ENCODE measurements around the gene CHID1.

The CHID1 gene

DNA sequence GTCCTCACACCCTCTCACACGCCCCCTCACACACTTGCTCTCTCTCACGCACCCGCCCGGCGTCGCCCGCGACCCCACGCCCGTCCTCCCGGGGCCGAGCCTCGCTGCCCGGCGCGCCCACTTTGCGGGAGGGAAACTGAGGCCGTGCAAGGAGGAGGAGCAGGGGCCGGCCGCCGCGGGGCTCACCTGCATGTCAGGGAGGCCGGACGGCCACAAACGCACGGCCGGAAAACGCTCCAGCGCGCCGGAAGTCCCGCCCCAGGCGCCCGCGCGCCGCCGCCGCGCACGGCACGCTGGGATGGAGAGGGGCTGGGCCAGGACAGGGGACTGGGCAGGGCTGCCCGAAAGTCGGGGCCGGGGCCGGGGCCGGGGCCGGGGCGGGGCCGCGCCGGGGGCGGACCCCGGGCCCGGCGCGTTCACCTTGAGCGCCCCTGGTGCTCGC, at the start of gene CHID1:
TSS of gene CHID1 (minus strand) at position 222 of the 442 bp plus-strand sequence. CDS start 5,994 bp downstream, outside the sequence.
- peak; percentile 74 for DNase-seq (ENCODE audit: low read depth)

- DNase-seq (ENCODE audit: low read depth): no peak
Observed at GRCh38 chr11:959608-960007, 49.0 kb upstream of the CHID1 start.

GRCh38 chr11:959027-959426, 48.4 kb upstream of the CHID1 start:
- DNase-seq (ENCODE audit: low read depth): no peak

- DNase-seq (ENCODE audit: low read depth): no peak
Observed at GRCh38 chr11:958101-958500, 47.5 kb upstream of the CHID1 start.

DNA sequence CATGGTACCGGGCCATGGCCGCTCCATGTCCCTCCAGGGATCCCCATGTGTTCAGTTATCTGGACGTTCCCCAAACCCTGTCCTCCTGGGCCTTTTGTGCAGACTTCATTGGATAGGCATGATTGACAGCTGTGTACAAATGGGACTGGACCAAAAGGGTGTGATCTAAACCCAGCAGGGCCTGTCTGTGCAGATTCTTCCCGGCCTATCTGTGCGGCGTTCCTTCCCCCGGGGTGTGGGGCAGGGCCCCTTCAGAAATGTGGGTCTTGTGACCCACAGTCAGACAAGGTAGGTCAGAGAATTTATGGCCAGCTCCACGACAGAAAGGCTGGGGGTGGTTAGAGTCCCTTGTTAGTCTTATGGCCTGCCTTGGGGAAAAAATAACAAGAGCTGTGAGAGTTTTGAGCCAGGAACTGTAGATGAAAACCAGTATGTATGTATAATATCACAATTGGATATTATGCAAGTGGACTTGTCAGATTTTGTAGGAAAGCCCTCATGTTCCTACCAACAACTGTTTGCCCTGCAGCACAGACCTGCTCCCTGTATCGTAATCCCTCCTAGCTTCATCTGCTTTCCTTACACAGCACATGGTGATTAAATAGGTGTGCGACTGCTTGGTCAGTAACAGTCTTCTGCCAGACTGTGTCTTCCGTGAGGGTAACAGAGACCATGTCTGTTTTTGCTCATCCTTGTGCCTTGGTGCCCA, 46.8 kb upstream of the CHID1 start:
- no peak for DNase-seq (ENCODE audit: low read depth)

- DNase-seq (ENCODE audit: low read depth): no peak
Observed at GRCh38 chr11:955154-956063, 44.8 kb upstream of the CHID1 start.

GRCh38 chr11:954392-955153, 44.0 kb upstream of the CHID1 start:
- no peak for DNase-seq (ENCODE audit: low read depth)

DNA sequence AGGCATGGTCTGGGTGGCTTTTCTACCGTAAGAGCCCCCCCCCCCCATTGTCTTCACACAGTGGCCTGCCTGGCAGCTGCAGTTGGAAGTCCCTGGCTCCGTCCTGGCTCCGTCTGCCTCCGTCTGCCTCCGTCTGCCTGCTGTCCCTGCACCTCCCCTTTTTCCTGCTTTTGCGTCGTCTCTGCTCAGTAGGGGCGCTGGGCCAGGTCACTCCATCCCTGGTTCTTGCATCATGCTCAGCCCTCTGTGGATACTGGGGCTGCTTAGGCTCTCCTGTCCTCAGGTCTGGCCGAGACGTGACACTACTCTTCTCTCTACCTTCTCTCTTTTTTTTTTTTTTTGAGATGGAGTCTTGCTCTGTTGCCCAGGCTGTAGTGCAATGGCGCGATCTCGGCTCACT, 42.9 kb upstream of the CHID1 start:
- DNase-seq (ENCODE audit: low read depth): no peak

- DNase-seq (ENCODE audit: low read depth): no peak
Observed at GRCh38 chr11:952406-953385, 42.1 kb upstream of the CHID1 start.

- no peak for DNase-seq (ENCODE audit: low read depth)
Observed at GRCh38 chr11:951507-951906, 40.9 kb upstream of the CHID1 start.

- DNase-seq (ENCODE audit: low read depth): no peak
Observed at GRCh38 chr11:947744-948143, 37.1 kb upstream of the CHID1 start.

- no peak for DNase-seq (ENCODE audit: low read depth)
Observed at GRCh38 chr11:945986-946385, 35.4 kb upstream of the CHID1 start.

DNA sequence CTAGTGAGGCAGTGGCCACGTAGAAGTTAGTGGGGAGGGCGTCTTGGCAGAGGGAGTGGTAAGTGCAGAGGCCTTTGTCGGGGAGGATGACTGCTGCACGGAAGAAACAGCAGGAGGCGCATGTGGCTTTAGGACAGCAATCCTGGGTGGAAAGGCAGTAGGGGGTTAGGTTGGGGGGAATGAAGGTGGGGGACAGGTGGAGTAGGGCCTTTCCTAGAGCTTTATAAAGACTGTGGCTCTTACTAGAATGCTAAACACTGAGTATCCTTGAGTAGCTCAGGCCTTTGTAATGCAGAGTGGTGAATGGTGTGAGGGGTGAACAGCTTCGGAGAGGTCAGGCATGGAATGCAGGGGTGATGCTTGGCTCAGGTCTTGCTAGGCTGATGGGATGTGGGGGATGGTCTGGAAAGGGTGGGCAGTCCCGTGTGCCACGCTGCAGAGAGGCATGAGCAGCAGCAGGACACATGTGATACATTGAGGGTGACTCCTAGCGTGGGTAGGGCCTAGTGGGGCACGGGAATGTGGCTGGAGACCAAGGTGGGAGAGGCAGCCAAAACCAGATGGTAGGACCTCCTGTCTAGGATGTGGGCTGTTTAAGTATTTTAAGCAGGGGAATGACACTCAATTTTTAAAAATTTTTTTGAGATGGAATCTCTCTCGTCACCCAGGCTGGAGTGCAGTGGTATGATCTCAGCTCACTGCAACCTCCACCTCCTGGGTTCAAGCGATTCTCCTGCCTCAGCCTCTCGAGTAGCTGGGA, 34.3 kb upstream of the CHID1 start:
- DNase-seq (ENCODE audit: low read depth): no peak

GRCh38 chr11:942823-943222, 32.2 kb upstream of the CHID1 start:
- no peak for DNase-seq (ENCODE audit: low read depth)

DNA sequence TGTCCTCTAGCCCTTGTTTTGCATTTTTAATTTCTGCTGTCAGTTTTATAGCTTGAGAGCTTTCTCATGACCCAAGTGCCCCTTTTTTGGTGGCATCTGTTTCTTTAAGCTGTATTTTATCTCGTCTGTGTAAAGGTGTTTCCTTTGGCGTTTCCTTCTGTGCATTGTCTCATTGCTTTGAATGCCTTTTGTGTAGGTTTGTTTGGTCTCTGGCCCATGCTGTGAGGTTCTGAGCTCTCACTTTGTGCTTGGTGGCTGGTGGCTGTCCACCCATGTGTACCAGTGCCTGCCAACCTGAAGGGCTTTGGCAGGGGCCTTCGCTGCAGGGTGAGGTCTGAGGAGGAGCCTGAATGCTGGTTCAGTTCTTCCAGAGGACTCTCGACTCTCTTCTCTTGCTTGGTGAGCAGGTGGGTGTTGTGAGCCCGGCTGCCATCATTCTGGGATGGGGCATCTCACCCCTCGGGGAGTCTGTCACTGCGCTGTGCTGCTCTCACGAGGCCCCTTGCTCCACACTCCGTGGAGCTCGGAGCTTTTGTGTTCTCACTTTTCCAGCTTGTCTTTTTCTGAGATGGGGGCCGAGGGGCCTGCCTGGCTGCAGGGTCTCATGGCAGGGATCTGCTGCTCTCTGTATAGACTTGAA, 30.0 kb upstream of the CHID1 start:
- no peak for DNase-seq (ENCODE audit: low read depth)

- no peak for DNase-seq (ENCODE audit: low read depth)
Observed at GRCh38 chr11:937841-938261, 27.2 kb upstream of the CHID1 start.

- DNase-seq (ENCODE audit: low read depth): no peak
Observed at GRCh38 chr11:936199-936598, 25.6 kb upstream of the CHID1 start.

DNA sequence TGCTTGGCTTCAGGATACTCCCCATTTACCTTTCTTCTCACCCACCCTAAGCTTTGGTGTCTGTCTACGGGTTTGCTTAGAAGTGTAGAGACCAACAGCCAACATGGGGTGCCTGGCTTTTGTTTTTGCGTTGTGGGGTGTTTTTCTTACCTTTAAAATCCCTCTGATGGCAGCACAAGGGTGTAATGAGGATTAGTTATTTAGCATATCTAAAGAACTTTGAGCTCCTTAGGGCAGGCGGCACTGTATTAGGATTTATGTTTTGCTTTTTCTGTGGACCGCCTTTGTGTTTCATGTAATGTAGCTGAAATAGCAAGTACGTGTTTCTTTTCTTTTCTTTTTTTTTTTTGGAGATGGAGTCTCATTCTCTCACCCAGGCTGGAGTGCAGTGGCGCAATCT, 23.9 kb upstream of the CHID1 start:
- DNase-seq (ENCODE audit: low read depth): no peak

DNA sequence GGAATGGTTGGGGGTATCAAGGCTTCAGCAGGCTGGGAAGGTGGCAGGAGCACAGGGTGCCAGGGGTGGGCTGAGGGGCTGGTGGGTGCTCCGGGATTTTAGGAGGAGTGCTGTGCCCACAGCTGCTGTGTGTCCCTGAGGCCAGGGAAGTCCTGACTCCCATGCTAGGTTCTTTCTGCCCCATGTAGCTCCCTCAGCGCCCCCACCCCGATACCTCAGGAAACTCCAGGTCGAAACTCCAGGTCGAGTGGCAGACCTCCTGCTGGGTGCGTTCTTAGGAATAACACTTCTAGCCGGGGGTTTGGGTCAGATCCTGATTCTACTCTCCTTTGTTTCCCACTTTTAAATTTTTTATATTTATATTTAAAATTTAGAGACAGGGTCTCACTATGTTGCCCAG, 23.3 kb upstream of the CHID1 start:
- DNase-seq (ENCODE audit: low read depth): no peak
